HepG2 (cell line): ENCODE data around the gene KCNK7. TPM values are rescaled to one million over a fixed set of nuclear protein-coding genes. Genes with fewer than 3 reads are reported as not detected.

Experiments used
- BCL3 ChIP-seq: sonication (generic); formaldehyde crosslinking; IDR thresholded peaks from 2 replicates; pipeline ENCODE4 v1.5.1; 2020; ENCODE audit warnings: mild to moderate bottlenecking, missing genetic modification reagents, moderate library complexity
- CEBPG ChIP-seq: IDR thresholded peaks from 2 replicates; pipeline ENCODE4 v1.6.1; 2016
- JUND ChIP-seq: sonication (generic); formaldehyde crosslinking; IDR thresholded peaks from 2 replicates; pipeline ENCODE4 v1.8.0; 2022; ENCODE audit warnings: mild to moderate bottlenecking, missing genetic modification reagents
- KAT8 ChIP-seq: IDR thresholded peaks from 2 replicates; pipeline ENCODE4 v1.6.1; 2016; ENCODE audit warnings: missing genetic modification reagents, missing compliant biosample characterization
- KLF16 ChIP-seq, 2 experiments: sonication (generic) in 1 of 2; formaldehyde crosslinking in 1 of 2; IDR thresholded peaks; 2 replicates each; pipeline versions ENCODE4 v1.6.1 to v1.8.0; 2016 to 2023; ENCODE audit warnings: missing genetic modification reagents in 2 of 2, missing compliant biosample characterization in 1 of 2
- MAF1 ChIP-seq: sonication (generic); formaldehyde crosslinking; IDR thresholded peaks from 2 replicates; pipeline ENCODE4 v1.5.0; 2020; ENCODE audit warnings: missing genetic modification reagents, borderline replicate concordance
- NAIF1 ChIP-seq: sonication (generic); formaldehyde crosslinking; IDR thresholded peaks from 2 replicates; pipeline ENCODE4 v1.5.0; 2020; ENCODE audit warnings: mild to moderate bottlenecking, missing genetic modification reagents, borderline replicate concordance
- NR2F6 ChIP-seq, 2 experiments: IDR thresholded peaks; 2 replicates each; pipeline ENCODE4 v1.6.1; 2016; ENCODE audit warnings: antibody characterized with exemption in 1 of 2, mild to moderate bottlenecking in 1 of 2
- PCBP1 ChIP-seq: fragments of 200-400 bp; formaldehyde crosslinking; IDR thresholded peaks from 2 replicates; pipeline ENCODE4 v1.6.1; 2017; ENCODE audit warnings: mild to moderate bottlenecking, low read depth, low read length, borderline replicate concordance
- PLRG1 ChIP-seq: fragments of 450-650 bp; conservative IDR thresholded peaks from 2 replicates; pipeline ENCODE4 v1.6.1; 2016
- RFX5 ChIP-seq: IDR thresholded peaks from 2 replicates; pipeline ENCODE4 v1.6.1; 2011; ENCODE audit warnings: low read depth, low read length, improper control_type of control experiment
- SETDB1 ChIP-seq: sonication (generic); formaldehyde crosslinking; IDR thresholded peaks from 2 replicates; pipeline ENCODE4 v1.5.1; 2020; ENCODE audit warnings: missing genetic modification reagents, mild to moderate bottlenecking, borderline replicate concordance
- SRF ChIP-seq: IDR thresholded peaks from 2 replicates; pipeline ENCODE4 v1.6.1; 2011; ENCODE audit warnings: mild to moderate bottlenecking, low read depth, low read length, moderate library complexity
- STAT6 ChIP-seq: sonication (generic); formaldehyde crosslinking; IDR thresholded peaks from 2 replicates; pipeline ENCODE4 v1.4.0; 2020; ENCODE audit warnings: missing genetic modification reagents, mild to moderate bottlenecking, borderline replicate concordance
- ZBTB34 ChIP-seq: sonication (generic); formaldehyde crosslinking; IDR thresholded peaks from 2 replicates; pipeline ENCODE4 v1.8.0; 2022; ENCODE audit warnings: mild to moderate bottlenecking, missing genetic modification reagents
- ZBTB7B ChIP-seq: sonication (generic); formaldehyde crosslinking; IDR thresholded peaks from 2 replicates; pipeline ENCODE4 v1.4.0; 2020; ENCODE audit warnings: missing genetic modification reagents
- ZFP36 ChIP-seq: fragments of 150-350 bp; IDR thresholded peaks from 2 replicates; pipeline ENCODE4 v1.6.1; 2018; ENCODE audit warnings: borderline replicate concordance, low read length, low read depth; ENCODE audit not compliant: partially characterized antibody
- ZMYM4 ChIP-seq: sonication (generic); formaldehyde crosslinking; IDR thresholded peaks from 2 replicates; pipeline ENCODE4 v1.8.1; 2023; ENCODE audit warnings: mild to moderate bottlenecking, missing genetic modification reagents
- ZNF546 ChIP-seq: sonication (generic); formaldehyde crosslinking; conservative IDR thresholded peaks from 2 replicates; pipeline ENCODE4 v1.8.1; 2023; ENCODE audit warnings: mild to moderate bottlenecking, missing genetic modification reagents
- ZNF614 ChIP-seq: IDR thresholded peaks from 2 replicates; pipeline ENCODE4 v1.6.1; 2018; ENCODE audit warnings: missing biosample characterization, missing genetic modification reagents, inconsistent platforms, borderline replicate concordance
- ZNF616 ChIP-seq: sonication (generic); formaldehyde crosslinking; IDR thresholded peaks from 2 replicates; pipeline ENCODE4 v1.5.0; 2020; ENCODE audit warnings: low read depth, mild to moderate bottlenecking, missing genetic modification reagents
- ZNF652 ChIP-seq: IDR thresholded peaks from 2 replicates; pipeline ENCODE4 v1.6.1; 2016; ENCODE audit warnings: low read depth, borderline replicate concordance
- ZNF749 ChIP-seq: sonication (generic); formaldehyde crosslinking; IDR thresholded peaks from 2 replicates; pipeline ENCODE4 v1.8.0; 2022; ENCODE audit warnings: mild to moderate bottlenecking, missing genetic modification reagents, moderate library complexity, borderline replicate concordance
- ZNF777 ChIP-seq: sonication (generic); formaldehyde crosslinking; IDR thresholded peaks from 2 replicates; pipeline ENCODE4 v1.4.0; 2020; ENCODE audit warnings: missing genetic modification reagents
- ZNF883 ChIP-seq: sonication (generic); formaldehyde crosslinking; IDR thresholded peaks from 2 replicates; pipeline ENCODE4 v1.5.1; 2020; ENCODE audit warnings: mild to moderate bottlenecking, missing genetic modification reagents; ENCODE audit errors: not compliant biosample characterization
- ZSCAN20 ChIP-seq: sonication (generic); formaldehyde crosslinking; IDR thresholded peaks from 2 replicates; pipeline ENCODE4 v1.4.0; 2020; ENCODE audit warnings: missing genetic modification reagents, mild to moderate bottlenecking, borderline replicate concordance
- polyA plus RNA-seq, 8 experiments: library from polyadenylated mRNA; depleted of rRNA in 3 of 8; stranded (reverse) in 7 of 8; unstranded in 1 of 8; fragments of >200 nt; fragmentation: Illumina TruSeq in 4 of 8; extraction: Trizol in 4 of 8; gene quantifications; 2 replicates each; pipeline versions ENCODE4 v1.2.1 to v1.2.3, GENCODE V29; 2011 to 2016; ENCODE audit warnings: low read depth in 4 of 8, missing spikeins in 1 of 8, mixed read lengths in 1 of 8; ENCODE audit not compliant: insufficient read depth in 1 of 8
- total RNA-seq, 5 experiments: library from RNA; depleted of rRNA; stranded (reverse); fragments of >200 nt; fragmentation: Illumina TruSeq; extraction: Trizol; gene quantifications; 2 replicates each; pipeline ENCODE4 v1.2.3, GENCODE V29; 2016; ENCODE audit warnings: low read depth in 1 of 5

Gene KCNK7
- total and polyA plus RNA-seq, 2 of the 13 experiments (the other 11 are each of a cell fraction or from before 2014, with no cell fraction given): 0.11 TPM; not detected in 1

GRCh38 chr11:65615950-65616574 is 20.5 kb upstream of the KCNK7 start (continued):
- TF ChIP-seq ZNF616 (CRISPR knock-in tag) (no peak), ZNF749 (CRISPR knock-in tag) (0 out of 2 replicates have a peak, but pooled peaks have one; percentile 50), ZBTB34 (CRISPR knock-in tag) (no peak), JUND (peak; percentile 13; the same call in 1 of the 2 replicates), ZBTB7B (no peak), PCBP1 (no peak), SETDB1 (CRISPR knock-in tag) (no peak), STAT6 (CRISPR knock-in tag) (no peak), ZNF614 (CRISPR knock-in tag) (0 out of 2 replicates have a peak, but pooled peaks have one; percentile 22), ZSCAN20 (CRISPR knock-in tag) (no peak), RFX5 (no peak), CEBPG (CRISPR knock-in tag) (no peak), KAT8 (CRISPR knock-in tag) (no peak), PLRG1 (no peak), ZNF652 (CRISPR knock-in tag) (no peak), ZNF777 (CRISPR knock-in tag) (no peak), ZFP36 (no peak), MAF1 (no peak), ZMYM4 (no peak), SRF (no peak), ZNF883 (CRISPR knock-in tag) (no peak), BCL3 (CRISPR knock-in tag) (no peak), ZNF546 (CRISPR knock-in tag) (peak; percentile 70; the same call in 1 of the 2 replicates), NAIF1 (CRISPR knock-in tag) (no peak), KLF16 (CRISPR knock-in tag; IDR thresholded peaks at IDR 0.05) (peak in 1 of 2 experiments; percentile 15; a peak in 2 of 4 replicates), NR2F6 (IDR thresholded peaks at IDR 0.05) (no peak), NR2F6 (CRISPR knock-in tag; IDR thresholded peaks at IDR 0.05) (no peak)
